D721Med (cell line): ENCODE results near the gene SRGAP2C.
"Not testable (repeated sequence)": the region's sequence is repeated elsewhere in the genome, so short reads cannot be mapped to it uniquely, and the experiment has no call there.

Source experiments
- DNase-seq: peaks from one replicate; pipeline ENCODE4 v3.0.0; 2011; ENCODE audit warnings: low spot score; ENCODE audit not compliant: insufficient read length
- FAIRE-seq: peaks from 2 replicates; lab custom pipeline; 2011; peaks lifted over from hg19 to GRCh38; lab: Jason Lieb, UNC

The SRGAP2C gene

DNA sequence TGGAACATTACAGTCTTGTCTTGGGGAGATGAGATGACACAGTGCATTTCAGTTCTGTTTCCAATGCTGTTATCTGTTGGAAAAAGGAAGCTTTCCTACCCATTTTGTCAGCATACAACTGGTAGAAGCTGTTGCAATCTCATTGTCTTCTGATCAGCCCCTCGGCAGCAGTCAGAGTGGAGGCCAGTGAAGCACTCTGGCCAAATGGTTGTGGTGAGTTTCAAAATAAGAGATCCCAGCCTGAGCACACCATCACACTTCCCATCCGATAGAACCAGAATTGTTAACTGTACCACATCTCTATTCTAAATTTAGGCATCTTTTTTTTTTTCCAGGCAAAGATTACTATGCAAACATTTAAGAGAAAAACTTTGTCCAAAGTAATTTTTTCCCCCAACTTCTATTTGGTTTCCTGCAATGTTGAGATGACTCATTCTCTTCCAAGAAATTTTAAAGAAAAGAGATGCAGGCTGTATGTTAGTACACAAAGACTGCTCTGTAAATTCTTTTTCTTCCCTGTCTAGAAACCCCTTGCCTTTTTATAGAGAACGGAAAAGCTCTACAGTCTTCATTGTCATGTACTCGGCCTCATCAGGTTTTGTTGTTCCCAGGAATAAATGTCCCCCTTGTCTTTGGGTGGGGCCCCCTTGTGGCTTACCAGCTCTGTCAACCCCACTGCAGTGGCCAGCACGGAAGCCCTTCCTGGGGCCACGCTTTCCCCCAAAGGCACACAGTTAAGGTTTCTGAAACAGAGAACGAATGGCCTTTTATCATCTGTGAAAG, 176.9 kb downstream of the SRGAP2C start:
- DNase-seq, FAIRE-seq: not testable (repeated sequence)

DNA sequence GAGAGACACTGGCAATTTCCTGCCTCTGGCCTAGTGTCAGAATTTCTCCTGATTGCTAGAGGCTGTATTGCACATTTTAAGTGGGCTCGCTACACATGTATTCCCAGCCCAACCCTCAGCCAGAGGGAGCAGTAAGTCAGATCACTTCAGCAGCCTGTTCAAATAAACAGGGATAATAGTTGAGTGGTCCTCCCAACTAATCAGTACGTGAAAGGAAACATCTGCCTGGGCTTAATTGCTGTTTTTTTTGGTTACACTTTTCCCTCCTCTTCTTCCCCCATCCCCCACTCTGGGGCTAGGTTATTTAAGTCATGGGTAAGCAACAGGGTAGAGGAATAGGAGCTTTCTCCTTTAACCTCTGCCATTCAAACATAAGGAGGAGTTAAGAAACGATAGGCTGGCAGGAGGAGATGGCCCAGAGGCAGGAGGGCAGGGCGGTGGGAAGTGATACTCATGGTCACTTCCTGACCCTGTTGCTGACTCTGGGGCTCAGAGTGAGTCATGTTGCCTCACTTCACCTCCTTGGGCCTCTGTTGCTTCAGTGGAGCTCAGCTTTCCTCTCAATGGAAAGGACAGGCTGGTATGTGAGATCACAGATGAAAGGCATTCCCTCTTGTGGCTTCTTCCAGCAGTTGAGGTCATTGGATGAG, 177.6 kb downstream of the SRGAP2C start:
- DNase-seq, FAIRE-seq: not testable (repeated sequence)

DNA sequence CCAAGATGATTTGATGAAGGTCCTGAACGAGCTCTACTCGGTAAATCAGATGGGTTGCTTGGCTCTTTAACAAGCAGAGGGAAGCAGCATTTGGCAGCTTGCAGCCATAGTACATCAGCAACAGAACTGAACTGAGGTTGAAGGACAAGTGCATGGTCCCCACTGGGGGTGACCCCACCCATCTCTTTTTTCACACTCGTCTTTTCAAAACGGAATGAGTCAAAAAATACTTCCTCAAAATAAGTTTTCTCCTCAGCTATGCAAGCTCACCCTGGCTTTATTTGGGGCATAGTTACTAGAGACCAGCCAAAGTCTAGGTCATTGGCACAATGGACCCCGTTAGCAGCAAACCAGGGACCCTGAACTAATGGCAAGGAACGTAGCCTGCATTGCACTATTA, 180.5 kb downstream of the SRGAP2C start:
- not testable (repeated sequence) for DNase-seq, FAIRE-seq

DNA sequence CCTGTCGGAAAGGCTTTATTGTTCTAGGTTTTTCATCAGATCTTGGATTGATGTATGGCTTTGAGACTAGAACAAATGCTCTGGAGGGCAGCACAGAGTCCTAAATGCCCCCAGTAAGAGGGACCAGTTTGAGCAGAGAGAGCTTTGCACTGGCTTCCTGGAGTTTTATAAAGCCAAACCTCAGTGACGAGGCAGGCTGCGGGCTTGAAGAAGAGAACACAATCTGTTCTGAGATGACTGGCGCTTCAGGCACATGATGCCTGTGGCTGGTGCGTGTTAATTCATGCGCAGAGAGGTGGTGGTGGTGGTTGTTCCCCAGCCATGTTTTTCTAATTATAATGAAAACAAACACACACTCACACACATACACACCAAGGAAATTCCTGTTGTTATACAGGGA, 180.9 kb downstream of the SRGAP2C start:
- not testable (repeated sequence) for FAIRE-seq, DNase-seq

- FAIRE-seq, DNase-seq: not testable (repeated sequence)
Measured at GRCh38 chr1:121366171-121366570, 181.4 kb downstream of the SRGAP2C start.

GRCh38 chr1:121368910-121369309, 184.1 kb downstream of the SRGAP2C start:
- FAIRE-seq: not testable (repeated sequence)

GRCh38 chr1:121369959-121370358, 185.2 kb downstream of the SRGAP2C start:
- FAIRE-seq: not testable (repeated sequence)

More at GRCh38 chr1:121368910-121369309, 184.1 kb downstream of the SRGAP2C start:
- DNase-seq: not testable (repeated sequence)

GRCh38 chr1:121374851-121375367, 190.1 kb downstream of the SRGAP2C start:
- not testable (repeated sequence) for FAIRE-seq, DNase-seq

More at GRCh38 chr1:121369959-121370358, 185.2 kb downstream of the SRGAP2C start:
- not testable (repeated sequence) for DNase-seq

- DNase-seq, FAIRE-seq: not testable (repeated sequence)
Measured at GRCh38 chr1:121376986-121377385, 192.2 kb downstream of the SRGAP2C start.

DNA sequence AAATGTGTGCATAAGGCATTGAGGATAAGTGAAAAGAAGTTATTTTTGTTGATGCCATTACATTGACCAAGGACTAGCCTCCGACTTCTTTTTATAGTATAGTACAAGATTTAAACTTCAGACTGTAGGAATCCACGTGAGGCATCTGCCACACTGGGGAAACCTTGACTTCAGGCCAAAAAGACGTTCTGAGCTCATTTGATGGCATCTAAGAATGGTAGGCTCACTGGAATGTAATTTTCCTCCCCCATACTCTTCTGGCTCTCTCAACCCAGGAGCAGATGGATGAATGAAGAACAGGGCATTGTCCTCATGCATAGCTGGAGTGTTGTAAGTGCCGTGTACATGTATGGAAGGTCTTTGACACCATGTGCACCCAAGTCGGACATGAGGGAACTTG, 194.0 kb downstream of the SRGAP2C start:
- not testable (repeated sequence) for FAIRE-seq, DNase-seq

GRCh38 chr1:121384754-121385153, 200.0 kb downstream of the SRGAP2C start:
- not testable (repeated sequence) for DNase-seq, FAIRE-seq

- DNase-seq, FAIRE-seq: not testable (repeated sequence)
Measured at GRCh38 chr1:121385162-121385561, 200.4 kb downstream of the SRGAP2C start.

DNA sequence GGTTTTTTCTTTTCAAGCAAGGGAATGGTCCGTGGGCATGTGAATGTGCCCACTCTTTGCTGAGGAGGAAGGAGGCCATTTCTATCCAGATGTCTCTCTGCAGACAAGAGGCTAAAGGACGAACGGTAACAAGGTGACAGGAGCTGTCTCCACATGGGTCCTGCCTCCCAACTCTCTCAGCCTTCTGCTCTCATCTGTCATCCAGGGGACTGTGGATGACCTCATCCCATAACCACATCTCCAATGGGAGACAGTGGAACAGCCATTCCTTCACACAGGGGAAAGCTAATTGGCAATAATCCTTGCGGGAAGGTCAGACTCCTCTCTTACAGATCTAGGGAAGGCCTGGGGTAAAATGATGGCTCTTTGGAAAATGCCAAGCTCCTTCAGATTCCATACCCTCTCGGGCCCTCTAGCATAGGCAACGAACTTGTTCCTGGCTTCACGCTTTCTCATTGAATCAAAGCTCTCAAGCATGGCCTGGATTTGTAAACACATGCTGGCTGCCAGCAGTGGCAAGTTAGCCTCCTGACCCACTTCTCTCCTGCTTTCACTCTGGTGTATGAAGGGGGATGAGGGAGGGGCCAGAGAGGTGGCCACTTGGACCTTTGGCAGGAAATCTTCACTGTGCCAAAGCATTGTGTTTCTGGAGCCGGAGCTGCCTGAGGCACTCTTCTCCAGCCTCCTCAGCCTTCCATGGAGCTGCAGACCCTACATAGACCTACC, 201.0 kb downstream of the SRGAP2C start:
- FAIRE-seq: not testable (repeated sequence)

GRCh38 chr1:121386319-121386948, 201.7 kb downstream of the SRGAP2C start:
- DNase-seq, FAIRE-seq: not testable (repeated sequence)

More for the DNA sequence above, 201.0 kb downstream of the SRGAP2C start:
- not testable (repeated sequence) for DNase-seq

GRCh38 chr1:121389895-121390560, 205.3 kb downstream of the SRGAP2C start:
- FAIRE-seq, DNase-seq: not testable (repeated sequence)

DNA sequence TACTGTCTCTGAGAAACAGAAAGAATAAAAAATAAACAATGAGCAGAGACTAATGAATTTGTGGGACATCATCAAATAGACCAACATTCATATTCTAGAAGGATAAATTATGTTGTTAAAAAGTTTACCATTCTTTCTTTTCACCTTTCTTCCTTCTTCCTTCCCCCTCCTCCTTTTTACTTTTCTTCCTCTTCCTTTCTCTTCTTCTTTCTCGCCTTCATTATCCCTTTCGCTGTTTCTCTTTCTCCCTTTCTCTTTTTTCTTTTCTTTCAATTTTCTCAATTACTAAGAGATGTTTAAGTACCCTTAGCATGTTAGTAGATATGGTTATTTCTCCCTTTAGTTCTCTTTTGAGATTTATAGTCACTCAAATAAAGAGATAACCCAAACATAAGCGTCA, 207.4 kb downstream of the SRGAP2C start:
- FAIRE-seq, DNase-seq: not testable (repeated sequence)

DNA sequence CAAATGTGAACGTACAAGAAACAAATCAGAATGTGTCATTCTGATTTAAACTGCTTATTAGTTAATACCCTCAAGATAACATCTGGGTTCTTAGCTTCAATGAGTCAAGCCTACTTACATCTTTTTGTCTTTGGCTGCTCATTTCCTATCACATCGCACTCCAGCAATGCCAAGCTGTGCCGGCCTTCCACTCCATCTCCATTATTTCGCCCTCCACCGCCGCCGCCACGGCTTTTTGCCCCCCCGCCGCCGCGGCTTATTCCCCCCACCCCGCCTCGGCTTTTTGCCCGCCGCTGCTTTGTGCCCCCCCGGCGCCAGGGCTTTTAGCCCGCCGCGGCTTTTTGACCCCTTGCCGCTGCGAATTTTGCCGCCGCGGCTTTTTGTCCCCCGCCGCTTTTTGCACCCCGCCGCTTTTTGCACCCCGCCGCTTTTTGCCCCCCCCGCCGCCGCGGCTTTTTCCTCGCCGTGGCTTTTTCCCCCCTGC, 211.0 kb downstream of the SRGAP2C start:
- DNase-seq, FAIRE-seq: not testable (repeated sequence)

GRCh38 chr1:121396335-121397081, 211.7 kb downstream of the SRGAP2C start:
- not testable (repeated sequence) for FAIRE-seq, DNase-seq
